Tibial nerve (tissue), 4 donors: ENCODE measurements around the gene COX11.

Experiments
- CTCF ChIP-seq, 5 experiments: fragments of 200-600 bp in 3 of 5; fragments of 450-650 bp in 2 of 5; sonication (generic) in 3 of 5; IDR thresholded peaks; one replicate each; pipeline ENCODE4 v1.5.1; 2016 to 2019; ENCODE audit warnings: antibody characterized with exemption in 5 of 5, mild to moderate bottlenecking in 3 of 5, moderate library complexity in 2 of 5
- EP300 ChIP-seq, 2 donors: sonication (generic); formaldehyde crosslinking; IDR thresholded peaks; one replicate each; pipeline ENCODE4 v1.6.1; 2017; ENCODE audit warnings: antibody characterized with exemption in 2 of 2, mild to moderate bottlenecking in 1 of 2
- POLR2A ChIP-seq, 2 donors: fragments of 450-650 bp; IDR thresholded peaks; one replicate each; pipeline ENCODE4 v1.6.1; 2017; ENCODE audit warnings: antibody characterized with exemption in 2 of 2, mild to moderate bottlenecking in 2 of 2, moderate library complexity in 2 of 2

- TF ChIP-seq CTCF (IDR thresholded peaks at IDR 0.05) (no peak), EP300 (IDR thresholded peaks at IDR 0.05) (no peak), POLR2A (IDR thresholded peaks at IDR 0.05) (no peak)
Observed at GRCh38 chr17:54979657-54980056, 11.2 kb upstream of the COX11 start.
